Activated CD8-positive, alpha-beta memory T cell treated with anti-CD3 and anti-CD28 coated beads, Interleukin-2, amount 50 U/mL, for 4 hours (primary cell): ENCODE data around the gene KRTAP1-4.
"Not testable (repeated sequence)": the region's sequence is repeated elsewhere in the genome, so short reads cannot be mapped to it uniquely, and the experiment has no call there.

ENCODE experiments used
- DNase-seq: peaks from one replicate; pipeline ENCODE4 v3.0.0-alpha.2; 2020

The KRTAP1-4 gene, protein sequence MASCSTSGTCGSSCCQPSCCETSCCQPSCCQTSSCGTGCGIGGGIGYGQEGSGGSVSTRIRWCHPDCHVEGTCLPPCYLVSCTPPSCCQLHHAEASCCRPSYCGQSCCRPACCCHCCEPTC

DNA sequence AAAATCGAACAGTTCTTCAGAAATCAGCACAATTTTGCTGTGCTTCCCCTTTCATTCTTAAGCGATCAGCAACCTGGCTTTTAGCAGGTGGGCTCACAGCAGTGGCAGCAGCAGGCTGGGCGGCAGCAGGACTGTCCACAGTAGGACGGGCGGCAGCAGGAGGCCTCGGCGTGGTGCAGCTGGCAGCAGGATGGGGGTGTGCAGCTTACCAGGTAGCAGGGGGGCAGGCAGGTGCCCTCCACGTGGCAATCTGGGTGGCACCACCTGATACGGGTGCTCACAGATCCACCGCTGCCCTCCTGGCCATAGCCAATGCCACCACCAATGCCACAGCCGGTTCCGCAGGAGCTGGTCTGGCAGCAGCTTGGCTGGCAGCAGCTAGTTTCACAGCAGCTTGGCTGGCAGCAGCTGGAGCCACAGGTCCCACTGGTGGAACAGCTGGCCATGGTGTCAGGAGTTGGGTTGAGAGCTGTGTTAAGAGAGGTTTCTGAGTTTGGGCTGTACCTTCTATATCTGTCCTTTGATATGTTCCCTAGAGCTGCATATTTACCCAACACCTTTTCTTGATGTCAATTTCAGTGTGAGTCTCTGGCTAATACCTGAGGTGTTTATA lies at the start of gene KRTAP1-4:
TSS of gene KRTAP1-4 (minus strand) at position 563 of the 613 bp plus-strand sequence. CDS start at position 446, 117 bp downstream.
- DNase-seq = no peak

- no peak for DNase-seq
Measured at GRCh38 chr17:41076788-41077187, 46.8 kb upstream of the KRTAP1-4 start.

DNA sequence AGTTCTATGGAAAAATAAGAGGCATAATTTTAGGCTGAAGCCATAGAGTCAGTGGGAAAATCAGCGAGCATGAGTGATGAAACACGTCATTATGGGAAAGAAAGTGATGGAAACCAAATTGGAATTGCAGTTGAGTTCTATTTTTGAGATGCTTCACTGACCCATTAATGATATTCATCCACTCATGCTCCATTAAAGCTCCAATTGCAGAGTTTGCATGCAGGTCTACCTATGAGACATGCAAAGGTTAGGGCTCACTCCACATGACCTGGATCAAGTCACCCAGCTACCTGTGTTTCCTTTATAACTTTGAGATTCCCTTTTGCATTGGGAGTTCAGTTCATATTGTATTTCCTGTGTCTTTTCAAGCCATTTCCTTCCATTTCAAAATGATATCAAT lies 43.7 kb upstream of the KRTAP1-4 start:
- no peak for DNase-seq

DNA sequence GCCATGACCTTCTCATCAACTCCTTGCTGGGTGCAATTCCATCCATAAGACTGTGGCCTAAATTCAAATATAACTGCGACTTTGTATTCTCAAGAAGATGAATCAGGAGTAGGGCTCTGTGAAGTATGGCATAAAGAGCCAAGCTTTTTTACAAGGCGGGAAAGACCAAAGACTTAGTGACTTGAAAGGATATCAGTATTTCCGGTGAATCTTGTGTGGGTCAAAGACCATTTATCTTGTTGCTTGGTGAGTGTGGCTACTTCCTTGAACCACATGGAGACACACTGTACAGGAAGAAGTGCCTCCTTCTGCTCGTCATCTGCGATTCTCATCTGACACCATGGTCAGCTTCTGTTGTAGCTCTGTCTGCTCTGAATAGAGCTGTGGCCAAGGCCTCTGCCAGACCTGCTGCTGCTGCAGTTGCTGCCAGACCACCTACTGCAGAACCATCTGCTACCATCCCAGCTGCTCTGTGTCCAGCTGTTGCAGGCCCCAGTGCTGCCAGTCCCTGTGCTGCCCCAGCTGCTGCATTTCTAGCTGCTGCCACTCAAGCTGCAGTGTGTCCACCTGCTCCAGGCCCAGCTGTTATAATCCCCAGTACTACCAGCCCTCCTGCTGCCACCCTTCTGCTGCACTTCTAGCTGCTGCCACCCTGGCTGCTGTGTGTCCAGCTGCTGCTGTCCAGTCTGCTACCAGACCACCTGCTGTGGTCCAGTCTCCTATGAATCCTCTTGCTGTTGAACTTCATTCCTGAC lies 41.8 kb upstream of the KRTAP1-4 start:
- DNase-seq = no peak

GRCh38 chr17:41069031-41069430 lies 39.0 kb upstream of the KRTAP1-4 start:
- no peak for DNase-seq

- no peak for DNase-seq
Measured at GRCh38 chr17:41067281-41067680, 37.3 kb upstream of the KRTAP1-4 start.

DNA sequence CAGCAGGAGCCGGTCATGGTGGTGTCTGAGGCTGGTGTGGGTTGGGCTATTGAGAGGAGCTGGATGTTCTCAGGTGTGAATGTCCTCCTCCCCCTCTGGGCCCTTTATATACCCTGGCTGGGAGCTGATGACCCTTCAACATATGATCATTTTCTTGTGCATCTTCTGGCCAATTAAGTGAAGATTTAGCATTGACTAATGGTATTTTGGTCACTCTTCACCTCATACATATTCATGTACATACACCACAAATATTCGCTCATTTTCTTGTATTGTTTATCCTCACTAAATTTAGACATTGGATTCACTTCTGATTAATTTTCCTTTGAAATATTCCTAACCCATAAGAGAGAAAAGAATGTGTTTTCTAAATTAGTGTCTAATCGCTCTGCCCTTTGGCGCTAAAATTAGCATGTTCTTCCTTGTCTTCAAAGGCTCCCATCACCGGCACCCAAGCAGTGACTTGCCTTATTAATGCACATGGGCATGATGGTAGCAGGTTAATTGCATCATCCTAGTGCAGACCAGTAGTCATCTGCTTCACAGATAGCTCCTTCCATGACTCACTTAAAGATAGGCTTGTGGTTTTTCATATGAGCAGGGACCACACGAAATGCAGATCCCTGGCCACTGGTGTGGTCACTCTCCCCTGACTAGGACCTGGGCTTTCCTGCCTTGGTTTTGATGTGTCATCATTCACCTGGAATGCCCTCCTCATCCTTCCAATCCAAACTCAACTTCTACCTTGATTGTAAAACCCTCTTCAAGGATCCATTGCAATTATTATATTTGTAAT lies 36.0 kb upstream of the KRTAP1-4 start, which contains the start of gene KRTAP2-4:
TSS of gene KRTAP2-4 (minus strand) at position 51 of the 796 bp plus-strand sequence. CDS start at position 17, 34 bp downstream.
- DNase-seq = no peak

- DNase-seq = not testable (repeated sequence)
Measured at GRCh38 chr17:41065016-41065689, 35.2 kb upstream of the KRTAP1-4 start.

DNA sequence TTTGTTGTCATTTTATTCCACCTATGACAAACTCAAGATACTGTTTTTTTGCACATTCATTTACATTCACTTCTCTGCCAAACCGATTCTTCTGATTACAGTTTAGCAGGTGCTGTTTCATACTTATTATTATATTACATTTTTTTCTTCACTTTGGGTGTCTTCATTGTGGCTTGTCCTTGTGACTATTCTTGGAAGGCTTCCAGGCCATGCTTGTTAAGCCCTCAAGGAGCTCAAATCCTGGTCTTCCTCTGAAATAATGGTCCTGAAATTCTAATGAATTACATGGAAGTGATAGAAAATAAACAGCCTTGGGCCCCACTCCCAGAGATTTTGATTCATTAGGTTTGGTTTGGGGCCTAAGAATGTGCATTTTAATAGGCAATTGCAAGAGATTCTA lies 34.3 kb upstream of the KRTAP1-4 start:
- no peak for DNase-seq

DNA sequence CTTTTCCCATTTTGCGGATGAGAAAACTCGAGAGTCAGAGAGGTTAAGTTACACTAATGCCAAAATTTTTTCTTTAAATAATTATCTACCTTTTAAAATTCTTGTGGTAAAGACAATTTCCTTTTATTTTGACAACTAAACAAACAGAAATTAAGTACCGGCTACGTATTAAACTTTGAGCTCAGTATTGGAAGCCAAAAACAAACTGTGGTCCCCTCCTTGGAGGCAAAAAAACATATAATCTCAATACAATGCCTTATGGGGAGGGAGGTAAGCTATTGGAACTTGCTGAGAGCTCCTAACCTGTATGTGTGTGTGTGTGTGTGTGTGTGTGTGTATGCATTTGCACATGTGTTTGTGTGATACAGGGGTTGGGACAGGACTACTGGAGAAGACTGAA lies 33.5 kb upstream of the KRTAP1-4 start:
- no peak for DNase-seq

GRCh38 chr17:41061964-41062363 lies 32.0 kb upstream of the KRTAP1-4 start:
- DNase-seq = no peak

DNA sequence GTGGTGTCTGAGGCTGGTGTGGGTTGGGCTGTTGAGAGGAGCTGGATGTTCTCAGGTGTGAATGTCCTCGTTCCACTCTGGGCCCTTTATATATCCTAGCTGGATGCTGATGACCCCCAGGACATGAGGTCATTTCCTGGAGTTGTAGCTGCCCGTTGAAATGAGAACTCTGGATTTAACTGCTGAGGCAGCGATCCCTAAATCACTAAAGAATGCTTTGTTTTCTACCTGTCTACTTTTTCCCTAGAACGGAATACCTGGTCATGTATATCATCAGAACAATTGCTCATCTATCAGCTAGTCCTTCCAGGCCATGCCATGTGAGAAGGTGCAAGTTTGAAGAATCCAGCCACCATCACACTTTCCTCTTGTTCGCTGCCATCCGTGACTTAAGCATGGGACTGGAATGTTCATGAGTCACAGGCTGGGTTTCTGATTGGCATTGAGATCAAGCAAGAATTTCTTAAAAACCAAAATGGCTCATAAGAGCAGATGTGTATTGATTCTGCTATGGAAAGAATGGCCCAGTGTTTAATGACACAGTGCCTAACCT lies 30.1 kb upstream of the KRTAP1-4 start, which contains the start of gene KRTAP2-3:
TSS of gene KRTAP2-3 (minus strand) at position 63 of the 553 bp plus-strand sequence. CDS start 64 bp downstream, outside the sequence.
- DNase-seq = no peak

DNA sequence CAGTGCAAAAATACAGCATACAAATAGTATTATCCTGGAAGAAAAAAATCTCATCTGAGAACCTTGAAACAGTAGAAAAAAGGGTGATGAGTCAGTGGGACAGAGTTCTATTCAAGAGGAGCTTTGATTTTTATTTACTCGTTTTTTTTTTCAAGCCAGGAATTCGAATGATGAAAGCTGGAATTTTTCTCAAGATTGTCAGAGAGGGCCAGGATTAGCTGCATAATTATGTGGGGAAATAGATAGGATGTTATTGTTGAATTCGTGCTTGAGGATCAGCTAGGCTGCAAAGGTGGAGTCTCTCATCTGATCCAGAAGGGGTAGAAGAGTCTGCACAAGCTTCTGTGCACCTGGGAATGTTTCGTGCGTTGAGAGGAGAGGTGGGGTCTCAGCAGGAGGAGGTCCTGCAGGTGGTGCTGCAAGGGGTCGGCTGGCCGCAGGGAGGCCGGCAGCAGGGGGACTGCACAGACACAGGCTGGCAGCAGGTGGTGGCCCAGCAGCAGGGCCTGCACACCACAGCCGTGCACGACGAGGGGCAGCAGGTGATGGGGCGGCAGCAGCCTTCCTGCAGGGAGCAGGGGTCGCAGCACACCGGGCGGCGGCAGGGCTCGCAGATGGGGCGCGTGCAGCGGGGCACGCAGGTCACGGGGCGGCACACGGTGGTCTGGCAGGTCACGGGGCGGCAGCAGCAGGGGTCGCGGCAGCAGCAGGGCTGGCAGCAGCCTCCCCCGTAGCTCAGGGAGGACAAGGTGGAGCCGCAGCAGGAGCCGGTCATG lies 29.5 kb upstream of the KRTAP1-4 start:
- not testable (repeated sequence) for DNase-seq

- DNase-seq = no peak
Measured at GRCh38 chr17:41058741-41059140, 28.7 kb upstream of the KRTAP1-4 start.

GRCh38 chr17:41057547-41057946 lies 27.6 kb upstream of the KRTAP1-4 start:
- no peak for DNase-seq

DNA sequence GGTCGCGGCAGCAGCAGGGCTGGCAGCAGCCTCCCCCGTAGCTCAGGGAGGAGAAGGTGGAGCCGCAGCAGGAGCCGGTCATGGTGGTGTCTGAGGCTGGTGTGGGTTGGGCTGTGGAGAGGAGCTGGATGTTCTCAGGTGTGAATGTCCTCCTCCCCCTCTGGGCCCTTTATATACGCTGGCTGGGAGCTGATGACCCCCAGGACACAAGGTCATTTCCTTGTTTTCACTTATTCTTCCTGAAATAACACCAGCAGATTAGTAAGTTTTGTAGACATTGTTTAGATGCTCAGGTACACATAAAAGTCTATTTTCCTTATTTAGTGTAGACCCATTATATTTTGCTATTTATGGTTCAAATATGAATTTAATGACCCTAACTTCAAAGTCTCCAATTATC lies 25.1 kb upstream of the KRTAP1-4 start, which contains the start of gene KRTAP2-2:
TSS of gene KRTAP2-2 (minus strand) at position 101 of the 400 bp plus-strand sequence. CDS start at position 82, 19 bp downstream.
- not testable (repeated sequence) for DNase-seq

GRCh38 chr17:41054556-41054955 lies 24.6 kb upstream of the KRTAP1-4 start:
- DNase-seq = not testable (repeated sequence)

DNA sequence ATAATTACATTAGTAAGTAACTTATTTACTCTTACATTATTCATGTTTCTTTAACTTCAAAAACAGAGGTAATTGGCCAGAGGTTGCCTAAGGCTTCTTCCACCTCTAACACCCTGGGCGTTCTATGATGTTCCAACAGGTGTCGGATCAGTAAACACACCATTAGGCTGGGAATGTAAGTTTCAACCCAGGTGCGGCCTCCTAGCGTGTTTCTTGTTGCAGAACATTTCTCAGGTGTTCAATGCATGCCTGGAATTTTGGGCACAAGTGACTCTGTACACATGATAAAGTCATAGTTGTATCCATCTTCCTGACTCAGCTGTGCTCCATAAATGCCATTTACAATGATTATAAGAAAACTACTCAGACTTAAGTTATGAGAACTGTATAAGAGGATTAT lies 24.0 kb upstream of the KRTAP1-4 start:
- DNase-seq = no peak

GRCh38 chr17:41052566-41052965 lies 22.6 kb upstream of the KRTAP1-4 start:
- DNase-seq = no peak

- DNase-seq = no peak
Measured at GRCh38 chr17:41049110-41049509, 19.1 kb upstream of the KRTAP1-4 start.

- no peak for DNase-seq
Measured at GRCh38 chr17:41048441-41048840, 18.4 kb upstream of the KRTAP1-4 start.
